Activated T-cell treated with anti-CD3 and anti-CD28 coated beads for 48 hours (primary cell): Measurements from ENCODE around the gene CIDEA.

Experiments used
- DNase-seq: peaks from one replicate; pipeline ENCODE4 v3.0.0-alpha.2; 2020; ENCODE audit warnings: low read depth

The CIDEA gene

GRCh38 chr18:12274793-12275192, 20.6 kb downstream of the CIDEA start:
- no peak for DNase-seq

- no peak for DNase-seq
Measured at GRCh38 chr18:12276736-12277554, 22.8 kb downstream of the CIDEA start.

GRCh38 chr18:12278215-12278671, 24.1 kb downstream of the CIDEA start:
- DNase-seq, result no peak

- no peak for DNase-seq
Measured at GRCh38 chr18:12278741-12279682, 24.9 kb downstream of the CIDEA start.

GRCh38 chr18:12279781-12280531, 25.8 kb downstream of the CIDEA start:
- DNase-seq, result no peak

GRCh38 chr18:12281861-12282260, 27.7 kb downstream of the CIDEA start:
- DNase-seq, result no peak

GRCh38 chr18:12282442-12283039, 28.4 kb downstream of the CIDEA start:
- DNase-seq, result no peak

- no peak for DNase-seq
Measured at GRCh38 chr18:12283256-12283655, 29.1 kb downstream of the CIDEA start.

- DNase-seq, result no peak
Measured at GRCh38 chr18:12283666-12284065, 29.5 kb downstream of the CIDEA start.

- DNase-seq, result no peak
Measured at GRCh38 chr18:12287131-12287681, 33.0 kb downstream of the CIDEA start.

GRCh38 chr18:12287684-12288402, 33.7 kb downstream of the CIDEA start:
- no peak for DNase-seq

- no peak for DNase-seq
Measured at GRCh38 chr18:12288403-12288755, 34.2 kb downstream of the CIDEA start.

GRCh38 chr18:12290086-12290485, 35.9 kb downstream of the CIDEA start:
- no peak for DNase-seq

- DNase-seq, result no peak
Measured at GRCh38 chr18:12291161-12291560, 37.0 kb downstream of the CIDEA start.

- no peak for DNase-seq
Measured at GRCh38 chr18:12291690-12292089, 37.5 kb downstream of the CIDEA start.

GRCh38 chr18:12293831-12294230, 39.7 kb downstream of the CIDEA start:
- DNase-seq, result no peak

GRCh38 chr18:12295389-12296086, 41.4 kb downstream of the CIDEA start:
- no peak for DNase-seq

GRCh38 chr18:12296087-12296403, 41.9 kb downstream of the CIDEA start:
- no peak for DNase-seq

GRCh38 chr18:12296457-12296856, 42.3 kb downstream of the CIDEA start:
- no peak for DNase-seq

GRCh38 chr18:12299862-12300261, 45.7 kb downstream of the CIDEA start:
- no peak for DNase-seq
